HCT116 (cell line): ENCODE results near the gene ZNF652. TPM values are rescaled to one million over a fixed set of nuclear protein-coding genes. Genes with fewer than 3 reads are reported as not detected.

Source experiments
- ATAC-seq: fragments of 200-7000 bp; cut with Tn5 transposase; 2 replicates; pipeline ENCODE4 v1.9.1; 2020; ENCODE audit warnings: mild to moderate bottlenecking, moderate library complexity
- BruUV-seq: library from RNA; stranded (reverse); fragments of 400-500 nt; replicated peaks from 2 replicates; lab custom pipeline; 2021; lab: Mats Ljungman, UMichigan
- CTCF ChIA-PET: fragments of 300-600 bp; sonication (Branson Sonifier 250); formaldehyde crosslinking; loops from one replicate; lab custom pipeline; 2021; ENCODE audit warnings: antibody characterized with exemption; lab: Charles Lee
- POLR2A ChIA-PET: fragments of 300-600, 350-600 bp; sonication (Branson Sonifier 250); formaldehyde crosslinking; loops from one replicate; lab custom pipeline; 2021; ENCODE audit warnings: antibody characterized with exemption; lab: Charles Lee
- RAD21 ChIA-PET, 2 experiments: fragments of 300-600 bp; sonication (Branson Sonifier 250); formaldehyde crosslinking; loops; one replicate each; lab custom pipeline; 2023; ENCODE audit warnings: low total read pairs in 2 of 2; ENCODE audit not compliant: uncharacterized antibody in 2 of 2, unreplicated experiment in 2 of 2, low non-redundant PET in 1 of 2; lab: Charles Lee
- DNase-seq: peaks from one replicate; pipeline ENCODE4 v3.0.0-alpha.2; 2010; ENCODE audit warnings: low read depth, low spot score
- H2AFZ ChIP-seq: fragments of 200-600 bp; shearing (Covaris generic), sonication (generic); 2 replicates; pipeline ENCODE4 v1.6.1; 2017; ENCODE audit warnings: low read depth, mixed run types, mixed read lengths, antibody characterized with exemption, low read length; ENCODE audit not compliant: poor library complexity, severe bottlenecking
- H3K27ac ChIP-seq: 2 replicates; pipeline ENCODE4 v1.5.1; 2012; ENCODE audit warnings: low read depth, low read length
- H3K27me3 ChIP-seq: fragments of 200-600 bp; sonication (generic); 2 replicates; pipeline ENCODE4 v1.6.1; 2016; ENCODE audit warnings: mixed run types, low read length, mixed read lengths; ENCODE audit not compliant: insufficient read depth
- H3K36me3 ChIP-seq, 2 experiments: fragments of 200-500 bp in 1 of 2; fragments of 200-600 bp in 1 of 2; sonication (Bioruptor generic) in 1 of 2; sonication (generic) in 1 of 2; 2 replicates each; pipeline versions ENCODE4 v1.5.1 to v1.6.1; 2014 to 2016; ENCODE audit warnings: low read length in 2 of 2, inconsistent platforms in 1 of 2, mixed read lengths in 1 of 2, mixed run types in 1 of 2; ENCODE audit not compliant: insufficient read depth in 2 of 2, control insufficient read depth in 1 of 2
- H3K4me1 ChIP-seq, 2 experiments: fragments of 200-600 bp in 1 of 2; sonication (generic) in 1 of 2; 2 replicates each; pipeline versions ENCODE4 v1.5.1 to v1.6.1; 2012 to 2017; ENCODE audit warnings: low read length in 2 of 2, inconsistent platforms in 1 of 2, mild to moderate bottlenecking in 1 of 2, mixed read lengths in 1 of 2, mixed run types in 1 of 2, moderate library complexity in 1 of 2; ENCODE audit not compliant: insufficient read depth in 2 of 2, control insufficient read depth in 1 of 2
- H3K4me2 ChIP-seq: fragments of 200-600 bp; sonication (generic); 2 replicates; pipeline ENCODE4 v1.6.1; 2017; ENCODE audit warnings: mixed run types, low read length, mixed read lengths
- H3K4me3 ChIP-seq, 2 experiments: fragments of 200-600 bp in 1 of 2; sonication (generic) in 1 of 2; replicated peaks in 1 of 2; 2 replicates each; pipeline ENCODE4 v1.5.1; 2011 to 2016; ENCODE audit warnings: low read length in 2 of 2, control low read depth in 1 of 2, low read depth in 1 of 2, mild to moderate bottlenecking in 1 of 2, mixed read lengths in 1 of 2, mixed run types in 1 of 2
- H3K79me2 ChIP-seq: fragments of 200-600 bp; sonication (generic); 2 replicates; pipeline ENCODE4 v1.6.1; 2017; ENCODE audit warnings: mild to moderate bottlenecking, mixed run types, low read length, moderate library complexity, mixed read lengths; ENCODE audit not compliant: insufficient read depth
- H3K9ac ChIP-seq: fragments of 200-600 bp; sonication (generic); 2 replicates; pipeline ENCODE4 v1.6.1; 2016; ENCODE audit warnings: low read length, mixed read lengths
- H3K9me2 ChIP-seq: fragments of 200-600 bp; sonication (generic), shearing (Covaris generic); 2 replicates; pipeline ENCODE4 v1.6.1; 2017; ENCODE audit warnings: mixed run types, mild to moderate bottlenecking, moderate library complexity; ENCODE audit not compliant: insufficient read depth
- H3K9me3 ChIP-seq, 2 experiments: fragments of 200-500 bp in 1 of 2; fragments of 200-600 bp in 1 of 2; sonication (Bioruptor generic) in 1 of 2; sonication (generic) in 1 of 2; 2 replicates each; pipeline ENCODE4 v1.6.1; 2014 to 2017; ENCODE audit warnings: low read length in 2 of 2, mixed read lengths in 2 of 2, inconsistent platforms in 1 of 2, low read depth in 1 of 2, mild to moderate bottlenecking in 1 of 2, mixed run types in 1 of 2, moderate library complexity in 1 of 2; ENCODE audit not compliant: control insufficient read depth in 1 of 2, insufficient read depth in 1 of 2
- H4K20me1 ChIP-seq: fragments of 200-600 bp; sonication (generic), shearing (Covaris generic); 2 replicates; pipeline ENCODE4 v1.6.1; 2017; ENCODE audit warnings: mixed run types, mild to moderate bottlenecking, moderate library complexity; ENCODE audit not compliant: insufficient read depth
- EZH2 ChIP-seq: fragments of 200-600 bp; sonication (generic); IDR thresholded peaks from 2 replicates; pipeline ENCODE4 v1.6.1; 2017; ENCODE audit warnings: antibody characterized with exemption, mixed run types
- REST ChIP-seq: IDR thresholded peaks from 2 replicates; pipeline ENCODE4 v1.6.1; 2012; ENCODE audit warnings: low read depth
- SRF ChIP-seq: IDR thresholded peaks from 2 replicates; pipeline ENCODE4 v1.6.1; 2012; ENCODE audit warnings: low read depth
- TCF7L2 ChIP-seq: IDR thresholded peaks from 2 replicates; pipeline ENCODE4 v1.7.0; 2011; ENCODE audit warnings: borderline replicate concordance, inconsistent platforms; ENCODE audit not compliant: insufficient read depth, insufficient read length; ENCODE audit errors: extremely low read depth
- YY1 ChIP-seq: IDR thresholded peaks from 2 replicates; pipeline ENCODE4 v1.6.1; 2011; ENCODE audit warnings: low read length, low read depth, moderate library complexity, mild to moderate bottlenecking; ENCODE audit not compliant: insufficient replicate concordance; ENCODE audit errors: extremely low read depth
- intact Hi-C: fragments of 100-400 bp; cut with micrococcal nuclease; formaldehyde crosslinking; loops from 2 replicates; pipeline ENCODE4 v1.10.0; 2022
- total RNA-seq: library from RNA; stranded (reverse); gene quantifications from one replicate; pipeline ENCODE4 v1.2.1, GENCODE V29; 2021; ENCODE audit not compliant: unreplicated experiment

Gene ZNF652
- total RNA-seq, 1 experiment from 2014 or later: 27.8 TPM

GRCh38 chr17:49357516-49357915 is 4.5 kb downstream of the ZNF652 start:
- Histone ChIP-seq H3K9me3 (no peaks in the 10 kb centered on the region), H3K27me3 (no peaks in the 10 kb centered on the region), H4K20me1 (peaks cover 9% of the 10 kb centered on the region; the same call in 1 of the 2 replicates), H3K4me3 (no peak overlapping the region), H3K27ac (no peak overlapping the region), H3K9ac (no peak overlapping the region)
- BruUV-seq: no TSS peak
- RAD21 ChIA-PET: no interaction called here
- no peak for TF ChIP-seq TCF7L2
- TF ChIP-seq REST: no peak
- TF ChIP-seq SRF: no peak
- no peak for TF ChIP-seq YY1
- TF ChIP-seq EZH2: no peak
- TF ChIP-seq, all 23 proteins: peak for 0
- no peaks in the 10 kb centered on the region for H3K36me3 ChIP-seq
- DNase-seq (no peak), ATAC-seq (no peak)
- CTCF ChIA-PET: no interaction called here
- intact Hi-C loops: no loop called here
- POLR2A ChIA-PET: interaction anchor here (0.7 kb wide), 1 partner anchor 13 kb away, joined by 4 read pairs; no protein-coding TSS in a partner anchor
- no peak overlapping the region for H2AFZ ChIP-seq
- H3K4me1 ChIP-seq: peaks cover 9 to 15% of the 10 kb centered on the region in 2 experiments
- H3K4me2 ChIP-seq: no peak overlapping the region
- H3K9me2 ChIP-seq: no peaks in the 10 kb centered on the region
- peaks cover 83% of the 10 kb centered on the region for H3K79me2 ChIP-seq
